Motor neuron (in vitro differentiated cells): ENCODE results near the gene MOB3B. TPM values are rescaled to one million over a fixed set of nuclear protein-coding genes. Genes with fewer than 3 reads are reported as not detected.
A peak's percentile ranks its signal among the peaks of the same experiment; 100 is the strongest.

Experiments used
- ATAC-seq, 8 experiments: fragments of 200-7000 bp; cut with Tn5 transposase; replicated peaks in 6 of 8; 2 replicates each; pipeline ENCODE4 v1.8.0; 2021; ENCODE audit warnings: mild to moderate bottlenecking in 8 of 8, moderate library complexity in 8 of 8
- H3K27ac ChIP-seq, 2 donors: fragments of 250-450 bp; sonication (Bioruptor Pico); 2 replicates each; pipeline ENCODE4 v1.9.0; 2021; ENCODE audit warnings: antibody characterized with exemption in 2 of 2, mild to moderate bottlenecking in 2 of 2, moderate library complexity in 1 of 2
- H3K4me1 ChIP-seq, 2 donors: fragments of 250-450 bp; sonication (Bioruptor Pico); replicated peaks in 1 of 2; 2 replicates each; pipeline ENCODE4 v1.6.1; 2021; ENCODE audit warnings: antibody characterized with exemption in 2 of 2, mild to moderate bottlenecking in 2 of 2, moderate library complexity in 1 of 2
- H3K4me3 ChIP-seq, 5 donors: fragments of 250-450 bp; sonication (Bioruptor Pico); 2 replicates each; pipeline ENCODE4 v1.9.0; 2021; ENCODE audit warnings: antibody characterized with exemption in 5 of 5, mild to moderate bottlenecking in 5 of 5, moderate library complexity in 4 of 5
- WGBS, 10 experiments: fragments of 450-650 bp; shearing (Covaris generic); methylation state at CpG; one replicate each; pipeline ENCODE4 v1.0.0; 2022; 5-methylcytosine and 5-hydroxymethylcytosine counted together
- in situ Hi-C, 9 experiments: fragments of 400-800 bp; cut with MboI; loops; one replicate each; pipeline ENCODE4 v1.15.0; 2021; ENCODE audit warnings: low sequenced_read_pairs in 9 of 9, low pct_unique_long_range_greater_than_20kb in 2 of 9; ENCODE audit not compliant: unreplicated experiment in 9 of 9
- total RNA-seq, 8 experiments: library from RNA; unstranded; fragments of 300-600 nt; gene quantifications; 2 replicates each; pipeline versions ENCODE4 v1.2.3 to v1.2.4, GENCODE V29; 2022

The MOB3B gene
- total RNA-seq, 8 experiments from 2014 or later = 3.7 to 13.4 (median 5.2) TPM

DNA sequence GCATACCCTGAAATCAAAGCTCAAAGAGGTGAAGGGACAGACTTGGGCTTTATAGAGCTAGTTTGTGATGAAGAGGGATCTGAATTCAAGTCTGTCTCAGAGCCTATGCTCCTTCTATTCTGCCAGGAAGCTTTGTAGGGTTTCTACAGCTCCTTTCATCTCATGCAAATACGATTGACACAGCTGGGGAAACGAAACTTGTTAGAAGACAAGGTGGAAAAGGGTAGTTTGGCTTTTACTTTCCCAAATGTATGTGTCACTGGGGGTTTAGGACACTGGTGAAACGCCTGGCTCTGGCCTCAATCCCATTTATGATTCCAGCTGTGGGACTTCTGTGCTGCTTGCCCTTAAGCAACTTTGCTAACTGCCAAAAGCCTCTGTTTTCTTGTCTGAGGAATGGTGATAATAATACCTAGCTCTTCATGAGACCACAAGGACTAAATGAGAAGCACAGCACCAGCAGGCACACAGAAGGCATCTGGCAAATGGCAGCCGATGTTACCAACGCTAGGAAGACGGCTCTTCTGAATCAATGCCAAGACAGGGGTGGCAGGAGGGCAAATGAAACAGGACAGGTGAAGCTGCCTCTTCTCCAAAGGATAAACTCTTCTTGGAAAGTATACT is 162.3 kb downstream of the MOB3B start:
- Histone ChIP-seq H3K4me3 (no peak overlapping the region), H3K27ac (no peak overlapping the region), H3K4me1 (peaks cover 18 to 26% of the 10 kb centered on the region in 2 donors)
- no peak for ATAC-seq
- in situ Hi-C loops = no loop called here
- 35 to 79% (median 66%) methylated on average over 2 to 5 of the region's 6 CpGs; no CpG with 5 or more reads in 6 of the 10 experiments for WGBS, 10 experiments

DNA sequence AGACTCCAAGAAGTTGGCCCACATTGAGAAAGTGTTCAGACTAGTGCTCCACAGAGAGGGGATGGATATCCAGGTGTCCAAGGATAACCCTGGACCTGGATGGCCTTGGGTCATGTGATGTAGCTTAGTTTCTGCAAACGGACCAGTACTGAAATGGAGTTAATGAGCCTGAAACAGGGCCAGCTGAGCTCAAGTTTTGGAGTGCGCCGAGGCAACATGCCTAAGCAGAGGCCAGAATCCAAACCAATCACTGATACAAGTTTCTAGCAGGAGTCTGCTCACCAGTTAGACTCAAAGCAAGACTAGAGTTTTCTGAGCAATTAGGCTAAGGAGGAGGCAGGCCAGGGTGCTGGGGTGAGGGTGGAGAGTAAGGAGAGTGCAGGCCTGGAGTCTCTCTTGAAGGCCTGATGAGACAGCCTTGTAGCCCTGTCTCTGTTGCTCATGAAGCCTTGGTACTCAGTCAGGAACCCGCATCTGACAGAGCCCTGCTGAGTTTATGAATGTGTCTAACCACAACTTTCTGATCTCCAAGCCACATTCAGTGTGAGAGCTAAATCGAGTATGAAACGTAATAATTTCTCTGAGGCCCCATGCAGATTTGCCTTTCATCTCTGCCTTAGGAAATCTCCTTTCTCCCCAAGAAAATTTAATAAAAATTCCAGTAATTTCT is 163.8 kb downstream of the MOB3B start:
- peak in 3 of 8 experiments; percentile 30 to 62 (median 47) for ATAC-seq
- 13 to 100% (median 54%) methylated on average over 1 to 6 of the region's 6 CpGs for WGBS, 10 experiments
- in situ Hi-C loops = no loop called here

DNA sequence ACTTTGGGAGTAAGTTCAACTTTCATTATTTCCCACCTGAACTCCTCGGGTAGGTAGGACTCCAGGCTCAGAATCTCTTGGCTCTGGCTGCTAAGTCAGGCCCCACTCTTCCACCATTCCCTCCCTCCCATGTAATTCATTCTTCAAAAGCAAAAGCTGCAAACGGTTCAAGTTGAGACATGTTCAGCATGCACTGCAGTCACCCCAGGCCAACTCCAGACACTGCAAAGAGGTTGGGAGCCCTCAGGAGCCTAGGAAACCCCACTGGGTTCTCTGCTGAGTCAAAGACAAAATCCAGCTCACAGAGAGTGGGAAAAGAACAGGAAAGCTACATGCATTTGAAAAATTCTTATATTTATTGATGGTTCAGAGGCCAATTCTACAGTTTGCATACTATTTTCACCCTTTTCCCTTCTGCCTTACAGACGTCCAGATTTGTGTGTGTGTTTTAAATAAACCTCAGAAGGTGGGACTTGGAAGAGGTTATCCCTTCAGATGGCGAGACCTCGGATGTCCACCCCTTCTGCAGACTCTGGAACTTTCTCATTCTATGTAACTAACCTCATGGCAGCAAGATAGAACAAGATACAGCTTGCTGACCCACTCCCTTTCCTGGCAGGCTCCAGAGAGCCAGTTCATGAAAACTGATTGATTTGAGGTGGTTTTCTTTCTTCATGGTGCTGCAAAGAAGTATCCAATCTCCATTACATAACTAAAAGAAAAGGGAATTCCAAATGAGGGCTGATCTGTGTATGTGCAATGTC is 167.0 kb downstream of the MOB3B start:
- 60 to 83% (median 71%) methylated on average over 1 to 5 of the region's 5 CpGs; no CpG with 5 or more reads in 2 of the 10 experiments for WGBS, 10 experiments
- H3K27ac ChIP-seq = no peak overlapping the region
- in situ Hi-C loops = no loop called here

More for the DNA sequence above, 163.8 kb downstream of the MOB3B start:
- no peak overlapping the region for H3K4me3 ChIP-seq
- H3K27ac ChIP-seq = no peak overlapping the region
- H3K4me1 ChIP-seq = peaks cover 18 to 26% of the 10 kb centered on the region in 2 donors

DNA sequence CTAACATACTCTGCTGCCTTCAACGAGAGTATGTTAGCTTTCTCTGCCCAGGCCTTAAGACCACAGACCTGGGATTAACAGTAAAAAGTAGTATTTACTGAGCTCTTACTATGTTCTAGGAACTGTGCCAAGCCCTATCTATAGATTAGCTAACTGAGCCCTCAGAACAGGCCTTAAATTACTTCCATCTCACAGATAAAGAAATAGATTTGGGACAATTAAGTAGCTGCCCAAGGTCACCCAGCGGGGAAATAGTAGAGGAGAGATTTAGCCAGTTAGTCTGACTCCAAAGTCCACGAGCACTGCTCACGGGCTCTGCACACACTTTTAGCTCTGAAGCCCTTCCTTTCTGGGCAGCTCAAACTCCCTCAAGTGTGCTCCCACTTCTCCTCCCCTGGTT is 168.1 kb downstream of the MOB3B start:
- in situ Hi-C loops = no loop called here
- Histone ChIP-seq H3K4me3 (no peak overlapping the region), H3K27ac (no peak overlapping the region), H3K4me1 (peaks cover 3 to 8% of the 10 kb centered on the region in 2 donors)
- 22 to 100% (median 90%) methylated on average over 1 to 4 of the region's 4 CpGs; no CpG with 5 or more reads in 1 of the 10 experiments for WGBS, 10 experiments
- ATAC-seq = no peak

More for the DNA sequence above, 167.0 kb downstream of the MOB3B start:
- peaks cover 3 to 13% of the 10 kb centered on the region in 2 donors for H3K4me1 ChIP-seq
- no peak overlapping the region for H3K4me3 ChIP-seq
- ATAC-seq = peak in 3 of 8 experiments; percentile 49 to 59 (median 56)

DNA sequence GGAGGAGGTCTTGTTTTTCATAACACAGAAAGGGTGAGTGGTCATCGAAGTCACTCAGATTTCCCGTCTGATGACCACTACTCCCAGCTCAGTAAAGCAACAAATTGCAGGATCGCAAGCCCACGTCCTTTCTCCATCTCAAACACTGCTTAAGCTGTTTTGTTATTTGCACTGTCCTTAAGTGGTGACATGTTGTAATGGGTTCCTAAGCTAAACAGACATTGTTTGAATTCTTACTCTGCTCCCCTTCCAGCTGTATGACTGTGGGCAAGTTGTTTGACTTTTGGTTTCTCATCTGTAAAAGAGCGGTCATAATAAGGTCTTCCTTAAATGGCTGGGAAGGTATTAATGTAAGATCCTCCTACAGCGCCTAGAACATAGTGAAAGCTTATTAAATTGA is 169.9 kb downstream of the MOB3B start:
- Histone ChIP-seq H3K4me3 (no peak overlapping the region), H3K27ac (no peak overlapping the region), H3K4me1 (peaks cover 0 to 5% of the 10 kb centered on the region in 2 donors)
- 79 to 100% (median 98%) methylated on average over 1 to 5 of the region's 6 CpGs for WGBS, 10 experiments
- no peak for ATAC-seq
- in situ Hi-C loops = no loop called here

DNA sequence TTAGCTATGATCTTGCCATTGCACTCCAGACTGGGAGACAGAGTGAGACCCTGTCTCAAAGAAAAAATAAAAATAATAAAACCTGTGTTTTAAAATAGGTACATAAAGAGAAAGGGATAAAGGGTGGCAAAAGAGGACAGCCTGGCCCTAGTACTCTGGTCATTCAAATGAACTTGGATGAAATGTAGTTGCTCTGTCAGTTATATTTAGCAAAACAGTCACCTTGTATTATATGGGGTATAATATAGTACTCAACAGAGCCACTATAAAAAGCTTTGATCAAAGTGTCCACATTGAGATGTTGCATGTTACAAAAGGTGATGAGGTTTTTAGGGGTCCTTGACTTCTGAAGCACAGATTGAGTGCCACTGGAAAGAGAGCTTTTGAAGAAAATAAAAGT is 171.6 kb downstream of the MOB3B start:
- in situ Hi-C loops = no loop called here
- ATAC-seq = no peak
- Histone ChIP-seq H3K4me3 (no peak overlapping the region), H3K4me1 (peaks cover 0 to 19% of the 10 kb centered on the region in 2 donors), H3K27ac (no peak overlapping the region)

DNA sequence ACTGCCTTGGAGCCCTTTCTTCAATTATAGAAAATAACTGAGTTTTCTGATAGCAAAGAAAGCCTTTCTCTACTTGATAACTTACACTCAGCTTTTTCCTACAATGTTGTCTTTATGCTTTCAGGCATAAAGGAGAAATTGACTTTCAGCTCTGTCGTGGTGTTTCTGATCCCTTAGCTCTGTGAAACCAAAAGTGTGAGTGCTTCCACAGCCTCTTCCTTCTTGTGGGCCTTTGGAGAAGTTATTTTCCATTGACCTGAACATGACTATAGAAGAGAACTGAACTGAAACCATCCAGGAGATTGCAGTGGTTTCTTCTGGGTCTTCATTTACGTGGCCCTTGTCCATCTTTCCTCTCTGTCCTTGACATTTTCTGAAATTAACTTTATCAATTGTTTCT is 173.2 kb downstream of the MOB3B start:
- 57 to 100% (median 83%) methylated on average over 1 to 2 of the region's 2 CpGs; no CpG with 5 or more reads in 2 of the 10 experiments for WGBS, 10 experiments
- in situ Hi-C loops = no loop called here
- no peak for ATAC-seq
- Histone ChIP-seq H3K4me1 (peaks cover 0 to 19% of the 10 kb centered on the region in 2 donors), H3K27ac (no peak overlapping the region), H3K4me3 (no peak overlapping the region)

DNA sequence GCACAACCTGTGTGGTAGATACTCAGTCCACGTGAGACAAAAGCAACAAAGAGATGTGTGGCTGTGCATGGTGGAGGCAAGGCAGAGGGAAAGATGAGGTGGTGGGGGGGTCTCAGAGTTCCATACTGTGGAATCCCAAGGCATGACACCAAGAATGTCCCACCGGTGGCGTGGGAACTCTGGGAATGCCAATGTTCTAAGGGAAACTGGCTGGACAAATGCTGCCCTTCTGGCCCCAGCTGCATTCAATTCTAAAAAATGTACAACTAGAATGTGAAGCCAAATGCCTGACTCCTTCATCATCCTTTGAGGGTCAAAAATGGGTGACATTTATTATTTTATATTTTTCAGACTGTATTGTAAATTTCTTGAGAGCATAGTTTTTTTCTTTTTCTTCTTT is 174.4 kb downstream of the MOB3B start:
- WGBS, 10 experiments = 80 to 100% (median 95%) methylated on average over 1 to 3 of the region's 3 CpGs; no CpG with 5 or more reads in 4 of the 10 experiments
- in situ Hi-C loops = no loop called here
- Histone ChIP-seq H3K27ac (no peak overlapping the region), H3K4me1 (peaks cover 0 to 20% of the 10 kb centered on the region in 2 donors), H3K4me3 (no peak overlapping the region)
- no peak for ATAC-seq

DNA sequence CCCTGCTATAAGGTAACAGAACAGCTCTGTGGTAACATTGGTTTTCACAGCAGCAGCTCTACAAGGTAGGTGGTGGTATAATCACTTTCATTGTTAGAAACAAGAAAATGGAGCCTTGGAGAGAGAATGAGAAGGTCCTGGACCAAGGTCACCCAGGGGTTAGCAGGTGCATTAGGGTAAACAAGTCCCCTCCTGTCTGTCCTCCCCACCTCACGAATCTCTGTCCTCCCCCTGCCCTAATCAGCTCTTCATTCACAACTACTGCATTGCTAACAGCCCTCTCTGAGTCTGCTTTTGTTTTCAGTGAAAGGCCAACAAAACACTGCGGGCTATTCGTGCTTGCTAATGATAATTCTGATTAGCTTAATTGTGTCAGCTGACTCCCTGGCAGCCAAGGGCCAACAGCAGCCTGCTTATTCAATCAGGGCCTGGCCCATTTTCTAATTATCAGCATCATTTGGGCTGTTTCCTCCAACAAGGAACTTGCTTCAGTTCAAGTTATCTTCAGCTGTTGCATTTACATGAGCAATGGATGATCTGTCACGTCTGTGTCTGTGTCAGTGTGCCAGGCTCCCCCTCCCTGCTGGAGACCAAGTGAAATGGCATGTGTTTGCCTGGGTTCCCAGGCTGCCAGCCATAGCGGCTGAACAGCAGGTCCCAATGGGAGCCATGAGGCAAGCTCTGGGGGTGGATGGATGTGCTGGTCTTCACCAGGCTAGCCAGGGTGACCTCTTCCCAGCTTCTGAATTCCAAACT is 176.0 kb downstream of the MOB3B start:
- in situ Hi-C loops = no loop called here
- H3K4me3 ChIP-seq = no peak overlapping the region
- WGBS, 10 experiments = 10 to 43% (median 33%) methylated on average over 2 to 4 of the region's 5 CpGs; no CpG with 5 or more reads in 5 of the 10 experiments
- peak; percentile 48 to 84 (median 70) for ATAC-seq
- H3K4me1 ChIP-seq = peaks cover 0 to 23% of the 10 kb centered on the region in 2 donors
- H3K27ac ChIP-seq = no peak overlapping the region

DNA sequence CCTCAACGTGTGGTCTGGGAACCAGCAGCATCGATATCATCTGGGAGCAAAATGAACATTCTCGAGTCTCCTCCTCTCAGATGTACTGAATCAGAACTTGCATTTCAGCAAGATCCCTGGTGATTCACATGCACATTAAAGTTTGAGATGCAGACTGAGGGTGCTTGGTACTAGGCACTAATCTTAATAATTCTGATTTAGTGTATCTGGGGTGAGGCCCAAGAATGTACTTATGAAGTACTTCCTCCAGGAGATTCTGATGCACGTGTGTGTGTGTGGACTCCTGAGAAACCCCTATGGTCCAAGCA is 176.5 kb downstream of the MOB3B start:
- H3K4me3 ChIP-seq = no peak overlapping the region
- peaks cover 0 to 23% of the 10 kb centered on the region in 2 donors for H3K4me1 ChIP-seq
- WGBS, 10 experiments = 0 to 93% (median 75%) methylated on average over 1 to 4 of the region's 4 CpGs; no CpG with 5 or more reads in 2 of the 10 experiments
- ATAC-seq = peak in 3 of 8 experiments; percentile 61 to 78 (median 75)
- H3K27ac ChIP-seq = no peak overlapping the region
- in situ Hi-C loops = no loop called here

DNA sequence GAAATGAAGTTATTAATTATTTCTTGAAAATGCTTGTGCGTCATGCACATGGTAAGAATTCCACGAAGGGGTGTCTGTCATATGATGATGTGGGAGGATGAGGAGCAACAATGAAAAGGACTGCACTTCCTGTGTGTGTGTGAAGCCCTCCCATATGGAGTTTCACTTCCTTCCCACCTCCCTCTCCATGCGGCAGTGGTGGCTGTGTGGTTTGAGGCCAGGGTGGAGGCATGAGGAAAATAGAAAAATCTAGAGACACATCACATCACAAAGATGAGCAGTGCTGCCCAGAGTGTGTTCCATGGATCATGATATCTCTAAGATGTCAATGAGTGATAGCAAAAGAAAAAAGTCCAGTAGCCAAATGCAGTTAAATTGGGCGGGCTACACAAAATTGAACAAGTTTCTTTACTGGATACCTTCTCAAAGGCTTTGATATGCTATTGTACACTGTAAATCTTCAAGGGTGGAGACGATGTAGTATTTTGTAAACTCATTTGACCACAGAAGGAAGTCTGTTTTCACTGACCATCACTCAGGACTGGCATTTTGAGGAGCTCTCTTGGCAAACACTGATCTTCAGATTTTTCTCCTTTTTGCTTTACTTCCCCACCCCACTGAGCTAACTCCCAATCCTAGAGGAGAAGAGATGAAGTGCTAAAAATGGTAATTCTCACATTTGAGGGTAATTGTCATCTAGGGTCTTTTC is 177.0 kb downstream of the MOB3B start:
- H3K4me3 ChIP-seq = no peak overlapping the region
- H3K4me1 ChIP-seq = peaks cover 0 to 23% of the 10 kb centered on the region in 2 donors
- in situ Hi-C loops = no loop called here
- no peak overlapping the region for H3K27ac ChIP-seq
- peak in 1 of 8 experiments; percentile 14 for ATAC-seq
- 57 to 100% (median 93%) methylated on average over 1 to 4 of the region's 5 CpGs for WGBS, 10 experiments

DNA sequence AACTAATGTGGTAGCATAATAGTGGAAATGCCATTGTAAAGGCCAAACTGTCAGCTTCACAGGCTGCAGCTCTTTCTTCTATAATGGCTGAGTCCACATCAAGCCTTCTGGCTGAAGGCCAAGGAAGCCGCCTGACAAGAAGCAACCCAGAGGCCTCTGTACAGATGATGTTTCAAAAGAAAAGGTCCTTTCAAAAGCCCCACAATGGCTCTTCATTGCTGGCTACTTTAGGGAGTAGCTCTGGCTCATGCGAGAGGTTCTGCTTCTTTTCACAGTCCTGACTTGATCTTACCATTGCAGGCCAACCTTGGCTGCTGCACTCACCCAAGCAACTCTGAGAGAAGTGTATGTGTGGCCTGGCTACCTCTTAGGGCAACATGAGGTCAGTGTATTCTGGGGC is 178.2 kb downstream of the MOB3B start:
- ATAC-seq = peak in 5 of 8 experiments; percentile 17 to 77 (median 70)
- 58 to 100% (median 86%) methylated on average over 1 to 2 of the region's 2 CpGs; no CpG with 5 or more reads in 4 of the 10 experiments for WGBS, 10 experiments
- in situ Hi-C loops = no loop called here
- no peak overlapping the region for H3K4me3 ChIP-seq
- H3K27ac ChIP-seq = no peak overlapping the region
- peaks cover 0 to 23% of the 10 kb centered on the region in 2 donors for H3K4me1 ChIP-seq
